A549 (cell line): Measurements from ENCODE around the gene JMJD6. TPM values are rescaled to one million over a fixed set of nuclear protein-coding genes. Genes with fewer than 3 reads are reported as not detected.

ENCODE experiments used
- ATAC-seq, 2 experiments: fragments of 200-7000 bp in 1 of 2; fragments of >200 bp in 1 of 2; cut with Nextera tagmentation in 1 of 2; cut with Tn5 transposase in 1 of 2; 3 replicates each; pipeline versions ENCODE4 v1.8.0 to v1.9.1; 2018 to 2020; ENCODE audit warnings: mild to moderate bottlenecking in 1 of 2, moderate library complexity in 1 of 2
- CTCF ChIA-PET: fragments of 300-600 bp; sonication (Branson Sonifier 250); formaldehyde crosslinking; extraction: SDS; loops from one replicate; lab custom pipeline; 2021; ENCODE audit warnings: antibody characterized with exemption, inconsistent platforms; lab: Yijun Ruan, JAX
- POLR2A ChIA-PET: fragments of 350-600 bp; formaldehyde crosslinking; extraction: SDS; loops from one replicate; lab custom pipeline; 2021; ENCODE audit warnings: antibody characterized with exemption, inconsistent platforms; lab: Yijun Ruan, JAX
- DNase-seq, 2 experiments: peaks; one replicate each; pipeline versions ENCODE4 v3.0.0 to v3.0.0-alpha.2; 2011 to 2016; ENCODE audit warnings: low read depth in 1 of 2, low spot score in 1 of 2
- FAIRE-seq: peaks from 2 replicates; lab custom pipeline; 2011; peaks lifted over from hg19 to GRCh38; lab: Jason Lieb, UNC
- H3K27ac ChIP-seq, 2 experiments: fragments of >200 bp; sonication (Bioruptor Twin); formaldehyde crosslinking; 3 replicates each; pipeline ENCODE4 v1.5.1; 2016 to 2017
- H3K4me1 ChIP-seq: fragments of >200 bp; sonication (Bioruptor Twin); formaldehyde crosslinking; 3 replicates; pipeline ENCODE4 v1.6.1; 2016
- H3K4me2 ChIP-seq: fragments of >200 bp; sonication (Bioruptor Twin); formaldehyde crosslinking; 3 replicates; pipeline ENCODE4 v1.6.1; 2016
- H3K4me3 ChIP-seq: fragments of >200 bp; sonication (Bioruptor Twin); formaldehyde crosslinking; 3 replicates; pipeline ENCODE4 v1.5.1; 2016
- H3K9me3 ChIP-seq: fragments of >200 bp; sonication (Bioruptor Twin); formaldehyde crosslinking; 3 replicates; pipeline ENCODE4 v1.6.1; 2016
- BCL3 ChIP-seq: fragments of >200 bp; sonication (Bioruptor Twin); formaldehyde crosslinking; IDR thresholded peaks from 3 replicates; pipeline ENCODE4 v1.6.1; 2016
- BHLHE40 ChIP-seq: IDR thresholded peaks from 2 replicates; pipeline ENCODE4 v1.6.1; 2012; ENCODE audit warnings: low read depth, low read length, inconsistent platforms
- CBX2 ChIP-seq: fragments of 200-600 bp; sonication (generic); IDR thresholded peaks from 2 replicates; pipeline ENCODE4 v1.6.1; 2016; ENCODE audit warnings: low read depth, mild to moderate bottlenecking, borderline replicate concordance
- CBX8 ChIP-seq: fragments of 200-600 bp; sonication (generic); IDR thresholded peaks from 2 replicates; pipeline ENCODE4 v1.6.1; 2016
- CHD4 ChIP-seq: fragments of 200-600 bp; sonication (generic); IDR thresholded peaks from 2 replicates; pipeline ENCODE4 v1.6.1; 2016; ENCODE audit warnings: antibody characterized with exemption, mild to moderate bottlenecking, borderline replicate concordance
- EHF ChIP-seq: fragments of 250-450 bp; sonication (Bioruptor Pico); IDR thresholded peaks from 2 replicates; pipeline ENCODE4 v1.5.0; 2020; ENCODE audit warnings: mild to moderate bottlenecking
- EP300 ChIP-seq, 2 experiments: fragments of >200 bp; sonication (Bioruptor Twin); formaldehyde crosslinking; IDR thresholded peaks; 2 replicates in 1 of 2; 3 replicates in 1 of 2; pipeline ENCODE4 v1.6.1; 2016 to 2017
- FOSB ChIP-seq: fragments of 250-450 bp; sonication (Bioruptor Pico); IDR thresholded peaks from 2 replicates; pipeline ENCODE4 v1.5.0; 2020; ENCODE audit warnings: mild to moderate bottlenecking, moderate library complexity
- FOXS1 ChIP-seq: fragments of 250-450 bp; sonication (Bioruptor Pico); IDR thresholded peaks from 2 replicates; pipeline ENCODE4 v1.5.0; 2020; ENCODE audit warnings: mild to moderate bottlenecking, moderate library complexity
- GATA3 ChIP-seq: IDR thresholded peaks from 2 replicates; pipeline ENCODE4 v1.6.1; 2012; ENCODE audit warnings: borderline replicate concordance
- HES2 ChIP-seq: fragments of >200 bp; sonication (Bioruptor Twin); formaldehyde crosslinking; IDR thresholded peaks from 2 replicates; pipeline ENCODE4 v1.6.1; 2016
- HOXA7 ChIP-seq: fragments of 250-450 bp; sonication (Bioruptor Pico); IDR thresholded peaks from 2 replicates; pipeline ENCODE4 v1.5.0; 2020; ENCODE audit warnings: mild to moderate bottlenecking, moderate library complexity
- HOXB5 ChIP-seq: fragments of 250-450 bp; sonication (Bioruptor Pico); IDR thresholded peaks from 2 replicates; pipeline ENCODE4 v1.5.0; 2020; ENCODE audit warnings: mild to moderate bottlenecking, moderate library complexity
- NPAS2 ChIP-seq: fragments of 250-450 bp; sonication (Bioruptor Pico); IDR thresholded peaks from 2 replicates; pipeline ENCODE4 v1.8.0; 2022; ENCODE audit warnings: mild to moderate bottlenecking, moderate library complexity, borderline replicate concordance
- PHF8 ChIP-seq: fragments of 200-600 bp; sonication (generic); IDR thresholded peaks from 2 replicates; pipeline ENCODE4 v1.6.1; 2016; ENCODE audit warnings: low read depth, mild to moderate bottlenecking, antibody characterized with exemption, moderate library complexity, borderline replicate concordance
- REST ChIP-seq: fragments of 200-600 bp; sonication (generic); IDR thresholded peaks from 2 replicates; pipeline ENCODE4 v1.6.1; 2016; ENCODE audit warnings: antibody characterized with exemption, mild to moderate bottlenecking, moderate library complexity
- USF2 ChIP-seq: fragments of 450-650 bp; IDR thresholded peaks from 2 replicates; pipeline ENCODE4 v1.6.1; 2014; ENCODE audit warnings: antibody characterized with exemption
- ZNF302 ChIP-seq: fragments of 250-450 bp; sonication (Bioruptor Pico); IDR thresholded peaks from 2 replicates; pipeline ENCODE4 v1.9.0; 2021; ENCODE audit warnings: inconsistent platforms, mild to moderate bottlenecking, moderate library complexity
- WGBS: methylation state at CpG from one replicate; pipeline ENCODE4 v1.1.6; 2017; ENCODE audit errors: missing lambda C conversion rate; 5-methylcytosine and 5-hydroxymethylcytosine counted together
- polyA plus RNA-seq, 4 experiments: library from polyadenylated mRNA; depleted of rRNA in 3 of 4; stranded (reverse); fragments of >200 nt; fragmentation: RNase III in 1 of 4; extraction: RNeasy Plus Mini Kit Qiagen cat#74134 plus additional on column Dnase treatment in 1 of 4; gene quantifications; 2 replicates in 3 of 4; 3 replicates in 1 of 4; pipeline ENCODE4 v1.2.3, GENCODE V29; 2011 to 2017

Gene JMJD6
- polyA plus RNA-seq, 2 of the 4 experiments (the other 2 are of a cell fraction), result 17.5 to 53.3 TPM

GRCh38 chr17:76671123-76671911 lies 55.1 kb downstream of the JMJD6 start (continued):
- TF ChIP-seq USF2, result no peak

- Histone ChIP-seq H3K4me3 (no peak overlapping the region), H3K4me1 (peaks cover 15% of the 10 kb centered on the region), H3K27ac (peak overlapping the region; percentile 85 to 91; a peak in 5 of 6 replicates), H3K4me2 (peak overlapping the region; percentile 83), H3K9me3 (no peaks in the 10 kb centered on the region)
- DNase-seq, result no peak
- ChIA-PET CTCF (interaction anchor here (1.0 to 14.0 kb wide), 8 partner anchors 8 to 385 kb away, joined by 3 to 123 read pairs (median 6); no protein-coding TSS in a partner anchor), POLR2A (interaction anchor here (0.8 to 1.6 kb wide), 9 partner anchors 11 to 406 kb away, joined by 3 to 14 read pairs (median 3); partner anchors contain the start of genes MXRA7, PRPSAP1 and UBALD2)
- FAIRE-seq, result no peak
- 71% methylated on average over 9 of the region's 9 CpGs for WGBS
- TF ChIP-seq HOXB5 (CRISPR knock-in tag), result no peak
- no peak for TF ChIP-seq CHD4
- no peak for TF ChIP-seq FOSB (CRISPR knock-in tag)
- TF ChIP-seq REST, result no peak
- no peak for TF ChIP-seq EP300 (IDR thresholded peaks at IDR 0.05)
- no peak for TF ChIP-seq CBX2
- no peak for TF ChIP-seq BCL3
- no peak for TF ChIP-seq EHF
- no peak for TF ChIP-seq CBX8
- ATAC-seq, result no peak; a peak in 1 of 6 replicates
These were observed 55.7 kb downstream of the JMJD6 start for GRCh38 chr17:76670718-76671122.

GRCh38 chr17:76670020-76670717 lies 56.2 kb downstream of the JMJD6 start:
- DNase-seq (no peak), FAIRE-seq (no peak)
- POLR2A ChIA-PET, result interaction anchor here (1.6 kb wide), 1 partner anchor 46 kb away, joined by 12 read pairs; no protein-coding TSS in a partner anchor
- no peak overlapping the region; a peak in 1 of 6 replicates for H3K27ac ChIP-seq
- TF ChIP-seq HOXA7 (CRISPR knock-in tag) (no peak), GATA3 (no peak), NPAS2 (no peak), PHF8 (no peak), USF2 (no peak), CBX2 (no peak), FOXS1 (CRISPR knock-in tag) (no peak), ZNF302 (CRISPR knock-in tag) (no peak), BHLHE40 (no peak), CBX8 (no peak), HES2 (no peak)
- TF ChIP-seq, all 56 proteins: peak for 0
- 91% methylated on average over 9 of the region's 9 CpGs for WGBS
- Histone ChIP-seq H3K4me1 (peaks cover 15% of the 10 kb centered on the region), H3K4me3 (no peak overlapping the region), H3K4me2 (no peak overlapping the region), H3K9me3 (no peaks in the 10 kb centered on the region)
- CTCF ChIA-PET, result interaction anchor here (0.8 to 14.0 kb wide), 8 partner anchors 7 to 386 kb away, joined by 3 to 123 read pairs (median 6); partner anchors contain the start of gene MXRA7
- no peak for ATAC-seq
